ENCODE measurements around the gene HECTD2.
"Not testable (repeated sequence)": the region's sequence is repeated elsewhere in the genome, so short reads cannot be mapped to it uniquely, and the experiment has no call there.

The HECTD2 gene

GRCh38 chr10:91528080-91528479 lies 117.9 kb downstream of the HECTD2 start:
- Histone ChIP-seq H3K27me3 (ENCODE audit: insufficient read depth, poor library complexity, severe bottlenecking) (no peaks in the 10 kb centered on the region), H3K36me3 (ENCODE audit: low read depth) (no peaks in the 10 kb centered on the region), H3K4me3 (ENCODE audit: severe bottlenecking) (no peak overlapping the region), H3K9me3 (ENCODE audit: severe bottlenecking) (no peaks in the 10 kb centered on the region), H3K27ac (ENCODE audit: poor library complexity, severe bottlenecking) (no peak overlapping the region), H3K4me1 (ENCODE audit: insufficient read depth, poor library complexity, severe bottlenecking) (no peaks in the 10 kb centered on the region)
- TF ChIP-seq CTCF (IDR thresholded peaks at IDR 0.05; ENCODE audit: poor library complexity, severe bottlenecking): no peak
- ATAC-seq (ENCODE audit: low read depth) (no peak), DNase-seq (ENCODE audit: low spot score) (no peak)

- Histone ChIP-seq H3K36me3 (ENCODE audit: low read depth) (no peaks in the 10 kb centered on the region), H3K4me1 (ENCODE audit: insufficient read depth, poor library complexity, severe bottlenecking) (no peaks in the 10 kb centered on the region), H3K4me3 (ENCODE audit: severe bottlenecking) (no peak overlapping the region), H3K27ac (ENCODE audit: poor library complexity, severe bottlenecking) (no peak overlapping the region), H3K9me3 (ENCODE audit: severe bottlenecking) (no peaks in the 10 kb centered on the region), H3K27me3 (ENCODE audit: insufficient read depth, poor library complexity, severe bottlenecking) (no peaks in the 10 kb centered on the region)
- ATAC-seq (ENCODE audit: low read depth): no peak
- no peak for DNase-seq (ENCODE audit: low spot score)
- TF ChIP-seq CTCF (IDR thresholded peaks at IDR 0.05; ENCODE audit: poor library complexity, severe bottlenecking): no peak
Observed at GRCh38 chr10:91528768-91529167, 118.6 kb downstream of the HECTD2 start.

- not testable (repeated sequence) for H3K9me3 ChIP-seq (ENCODE audit: severe bottlenecking); H3K27ac ChIP-seq (ENCODE audit: poor library complexity, severe bottlenecking); H3K36me3 ChIP-seq (ENCODE audit: low read depth); ATAC-seq (ENCODE audit: low read depth); H3K27me3 ChIP-seq (ENCODE audit: insufficient read depth, poor library complexity, severe bottlenecking); H3K4me3 ChIP-seq (ENCODE audit: severe bottlenecking); H3K4me1 ChIP-seq (ENCODE audit: insufficient read depth, poor library complexity, severe bottlenecking); DNase-seq (ENCODE audit: low spot score)
Observed at GRCh38 chr10:91534789-91535188, 124.6 kb downstream of the HECTD2 start.

GRCh38 chr10:91536111-91536510 lies 126.0 kb downstream of the HECTD2 start:
- Histone ChIP-seq H3K27me3 (ENCODE audit: insufficient read depth, poor library complexity, severe bottlenecking) (no peaks in the 10 kb centered on the region), H3K4me3 (ENCODE audit: severe bottlenecking) (no peak overlapping the region), H3K36me3 (ENCODE audit: low read depth) (no peaks in the 10 kb centered on the region), H3K4me1 (ENCODE audit: insufficient read depth, poor library complexity, severe bottlenecking) (no peaks in the 10 kb centered on the region), H3K27ac (ENCODE audit: poor library complexity, severe bottlenecking) (no peak overlapping the region), H3K9me3 (ENCODE audit: severe bottlenecking) (no peaks in the 10 kb centered on the region)
- DNase-seq (ENCODE audit: low spot score) (no peak), ATAC-seq (ENCODE audit: low read depth) (no peak)
- no peak for TF ChIP-seq CTCF (IDR thresholded peaks at IDR 0.05; ENCODE audit: poor library complexity, severe bottlenecking)

GRCh38 chr10:91536733-91537132 lies 126.6 kb downstream of the HECTD2 start:
- DNase-seq (ENCODE audit: low spot score) (no peak), ATAC-seq (ENCODE audit: low read depth) (no peak)
- H3K9me3 ChIP-seq (ENCODE audit: severe bottlenecking): no peaks in the 10 kb centered on the region
- H3K27ac ChIP-seq (ENCODE audit: poor library complexity, severe bottlenecking): no peak overlapping the region
- H3K36me3 ChIP-seq (ENCODE audit: low read depth): no peaks in the 10 kb centered on the region
- H3K4me1 ChIP-seq (ENCODE audit: insufficient read depth, poor library complexity, severe bottlenecking): no peaks in the 10 kb centered on the region
- no peaks in the 10 kb centered on the region for H3K27me3 ChIP-seq (ENCODE audit: insufficient read depth, poor library complexity, severe bottlenecking)
- TF ChIP-seq CTCF (IDR thresholded peaks at IDR 0.05; ENCODE audit: poor library complexity, severe bottlenecking): no peak
- H3K4me3 ChIP-seq (ENCODE audit: severe bottlenecking): no peak overlapping the region
